ENCODE data around the gene PMFBP1. TPM values are rescaled to one million over a fixed set of nuclear protein-coding genes. Genes with fewer than 3 reads are reported as not detected.

The PMFBP1 gene
- total RNA-seq, 1 donor from 2014 or later = 0.38 TPM

DNA sequence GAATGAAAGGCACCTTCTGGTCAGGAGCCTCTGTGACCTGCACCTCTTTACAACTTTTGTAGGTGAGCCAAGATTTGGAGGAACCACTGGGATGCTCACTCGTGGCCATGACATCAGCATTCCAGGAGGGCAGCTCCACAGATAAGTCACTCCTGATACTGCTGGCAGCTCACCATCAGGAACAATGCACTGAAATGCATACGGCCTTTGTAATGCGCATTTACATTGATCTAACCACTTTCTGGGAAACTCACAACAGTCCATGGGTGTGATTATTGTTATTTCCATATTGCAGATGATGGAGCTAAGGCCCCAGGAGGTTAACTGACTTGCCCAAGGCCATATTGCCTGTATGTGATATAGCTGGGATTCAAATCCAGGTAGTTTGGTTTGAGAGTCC, 34.3 kb upstream of the PMFBP1 start:
- Mint-ChIP-seq H3K36me3 (ENCODE audit: low read depth, unreplicated experiment) (no peaks in the 10 kb centered on the region), H3K27me3 (ENCODE audit: unreplicated experiment) (peaks cover 2% of the 10 kb centered on the region), H3K27ac (ENCODE audit: unreplicated experiment) (no peak overlapping the region), H3K4me1 (ENCODE audit: unreplicated experiment) (peaks cover 5% of the 10 kb centered on the region), H3K9me3 (ENCODE audit: unreplicated experiment) (no peaks in the 10 kb centered on the region), H3K4me3 (ENCODE audit: unreplicated experiment) (no peak overlapping the region)
- DNase-seq (ENCODE audit: low spot score) = no peak
- TF ChIP-seq, protein P1, sequence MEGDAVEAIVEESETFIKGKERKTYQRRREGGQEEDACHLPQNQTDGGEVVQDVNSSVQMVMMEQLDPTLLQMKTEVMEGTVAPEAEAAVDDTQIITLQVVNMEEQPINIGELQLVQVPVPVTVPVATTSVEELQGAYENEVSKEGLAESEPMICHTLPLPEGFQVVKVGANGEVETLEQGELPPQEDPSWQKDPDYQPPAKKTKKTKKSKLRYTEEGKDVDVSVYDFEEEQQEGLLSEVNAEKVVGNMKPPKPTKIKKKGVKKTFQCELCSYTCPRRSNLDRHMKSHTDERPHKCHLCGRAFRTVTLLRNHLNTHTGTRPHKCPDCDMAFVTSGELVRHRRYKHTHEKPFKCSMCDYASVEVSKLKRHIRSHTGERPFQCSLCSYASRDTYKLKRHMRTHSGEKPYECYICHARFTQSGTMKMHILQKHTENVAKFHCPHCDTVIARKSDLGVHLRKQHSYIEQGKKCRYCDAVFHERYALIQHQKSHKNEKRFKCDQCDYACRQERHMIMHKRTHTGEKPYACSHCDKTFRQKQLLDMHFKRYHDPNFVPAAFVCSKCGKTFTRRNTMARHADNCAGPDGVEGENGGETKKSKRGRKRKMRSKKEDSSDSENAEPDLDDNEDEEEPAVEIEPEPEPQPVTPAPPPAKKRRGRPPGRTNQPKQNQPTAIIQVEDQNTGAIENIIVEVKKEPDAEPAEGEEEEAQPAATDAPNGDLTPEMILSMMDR (IDR thresholded peaks at IDR 0.05; ENCODE audit: unreplicated experiment) = no peak

DNA sequence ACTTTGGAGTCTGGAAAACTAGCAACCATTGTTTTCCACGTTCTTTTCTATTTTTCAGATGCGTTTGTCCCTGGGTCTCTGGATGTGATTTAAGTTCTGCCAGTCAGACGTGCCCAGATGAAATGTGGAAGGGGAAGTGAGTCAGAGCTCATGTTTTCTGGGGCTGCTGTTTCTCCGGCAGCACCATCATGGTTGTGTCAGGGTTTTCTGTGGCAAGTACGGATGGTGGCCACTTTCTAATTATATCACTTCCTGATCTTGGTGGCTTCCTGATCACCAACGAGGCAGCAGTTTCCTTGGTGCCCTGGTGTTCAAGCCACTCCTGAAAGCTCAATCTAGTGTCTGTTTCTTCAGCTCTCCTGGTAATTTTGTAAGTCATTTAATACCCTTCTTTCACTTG, 31.4 kb upstream of the PMFBP1 start:
- Mint-ChIP-seq H3K27me3 (ENCODE audit: unreplicated experiment) (peaks cover 2% of the 10 kb centered on the region), H3K4me1 (ENCODE audit: unreplicated experiment) (peaks cover 5% of the 10 kb centered on the region), H3K9me3 (ENCODE audit: unreplicated experiment) (no peaks in the 10 kb centered on the region), H3K27ac (ENCODE audit: unreplicated experiment) (no peak overlapping the region), H3K4me3 (ENCODE audit: unreplicated experiment) (no peak overlapping the region), H3K36me3 (ENCODE audit: low read depth, unreplicated experiment) (no peaks in the 10 kb centered on the region)
- DNase-seq (ENCODE audit: low spot score) = no peak
- TF ChIP-seq, protein P1 (IDR thresholded peaks at IDR 0.05; ENCODE audit: unreplicated experiment) = no peak

DNA sequence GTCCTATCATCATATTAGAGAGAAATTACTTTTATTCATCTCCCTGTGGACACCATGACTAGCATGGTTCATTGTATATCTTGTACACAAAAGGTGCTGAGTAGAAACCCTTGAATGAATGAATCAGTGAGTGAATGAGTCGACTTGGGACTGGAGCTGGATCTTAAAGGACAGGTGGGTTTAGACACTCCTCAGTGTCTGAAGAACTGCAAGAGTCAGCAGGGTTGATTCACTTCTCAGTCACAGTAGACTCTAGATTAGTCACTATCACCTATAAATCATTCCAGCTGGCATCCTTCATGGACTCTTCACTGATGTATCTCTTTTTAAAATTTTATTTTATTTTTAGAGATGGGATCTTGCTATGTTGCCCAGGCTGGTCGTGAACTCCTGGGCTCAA, 30.1 kb upstream of the PMFBP1 start:
- TF ChIP-seq, protein P1 (IDR thresholded peaks at IDR 0.05; ENCODE audit: unreplicated experiment) = no peak
- DNase-seq (ENCODE audit: low spot score) = no peak
- peaks cover 2% of the 10 kb centered on the region for H3K27me3 Mint-ChIP-seq (ENCODE audit: unreplicated experiment)
- H3K4me1 Mint-ChIP-seq (ENCODE audit: unreplicated experiment) = peaks cover 5% of the 10 kb centered on the region
- H3K4me3 Mint-ChIP-seq (ENCODE audit: unreplicated experiment) = no peak overlapping the region
- H3K9me3 Mint-ChIP-seq (ENCODE audit: unreplicated experiment) = no peaks in the 10 kb centered on the region
- H3K27ac Mint-ChIP-seq (ENCODE audit: unreplicated experiment) = no peak overlapping the region
- no peaks in the 10 kb centered on the region for H3K36me3 Mint-ChIP-seq (ENCODE audit: low read depth, unreplicated experiment)

DNA sequence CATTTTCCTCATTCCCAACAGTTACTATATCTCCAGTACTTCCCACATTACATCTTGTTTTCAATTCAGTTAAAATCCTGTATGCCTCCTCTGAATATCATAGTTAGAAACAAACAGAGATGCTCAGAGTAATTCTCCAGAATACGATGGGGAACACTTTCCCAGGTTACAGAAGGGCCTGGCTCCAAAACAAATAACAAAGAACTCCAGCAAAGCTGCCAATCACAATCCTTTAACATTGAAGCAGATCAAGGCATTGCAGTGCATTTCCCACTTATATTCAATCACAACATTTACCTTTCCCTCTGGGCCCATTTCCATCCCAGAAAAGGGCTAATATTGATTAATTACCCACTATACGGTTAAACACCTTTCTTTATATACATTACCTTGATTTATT, 29.4 kb upstream of the PMFBP1 start:
- no peaks in the 10 kb centered on the region for H3K9me3 Mint-ChIP-seq (ENCODE audit: unreplicated experiment)
- H3K27me3 Mint-ChIP-seq (ENCODE audit: unreplicated experiment) = peaks cover 2% of the 10 kb centered on the region
- H3K4me1 Mint-ChIP-seq (ENCODE audit: unreplicated experiment) = peaks cover 5% of the 10 kb centered on the region
- H3K27ac Mint-ChIP-seq (ENCODE audit: unreplicated experiment) = no peak overlapping the region
- TF ChIP-seq, protein P1 (IDR thresholded peaks at IDR 0.05; ENCODE audit: unreplicated experiment) = no peak
- H3K4me3 Mint-ChIP-seq (ENCODE audit: unreplicated experiment) = no peak overlapping the region
- no peak for DNase-seq (ENCODE audit: low spot score)
- H3K36me3 Mint-ChIP-seq (ENCODE audit: low read depth, unreplicated experiment) = no peaks in the 10 kb centered on the region

DNA sequence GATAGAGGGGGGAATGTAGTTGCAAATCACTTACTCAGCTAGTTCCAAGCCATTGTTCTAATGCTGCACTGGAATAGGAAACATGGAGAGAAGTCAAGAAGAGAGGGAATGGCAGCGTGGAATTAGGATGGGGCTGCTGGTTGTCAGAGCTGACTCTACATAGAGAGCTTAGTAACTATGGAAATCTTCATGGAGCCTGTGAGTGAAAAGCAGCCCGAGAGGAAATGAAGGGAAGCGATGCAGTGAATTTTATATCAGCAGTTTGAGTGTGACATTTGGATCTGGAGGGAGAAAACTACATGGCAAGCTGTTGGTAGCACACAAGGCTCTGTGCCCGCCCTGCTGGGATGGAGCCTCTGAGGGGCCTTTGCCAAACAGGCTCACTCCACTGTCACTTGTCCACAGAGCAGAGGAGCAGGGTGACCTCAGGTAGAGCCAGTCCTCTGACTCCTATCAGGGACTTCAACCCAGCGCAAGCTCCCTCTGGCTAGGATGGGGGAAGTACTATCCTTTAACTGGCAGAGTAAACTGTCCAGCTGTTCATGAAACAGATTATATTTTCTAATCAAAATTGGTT, 27.9 kb upstream of the PMFBP1 start:
- DNase-seq (ENCODE audit: low spot score) = no peak
- H3K36me3 Mint-ChIP-seq (ENCODE audit: low read depth, unreplicated experiment) = no peaks in the 10 kb centered on the region
- H3K27me3 Mint-ChIP-seq (ENCODE audit: unreplicated experiment) = peaks cover 5% of the 10 kb centered on the region
- H3K4me3 Mint-ChIP-seq (ENCODE audit: unreplicated experiment) = no peak overlapping the region
- no peaks in the 10 kb centered on the region for H3K9me3 Mint-ChIP-seq (ENCODE audit: unreplicated experiment)
- no peak overlapping the region for H3K27ac Mint-ChIP-seq (ENCODE audit: unreplicated experiment)
- H3K4me1 Mint-ChIP-seq (ENCODE audit: unreplicated experiment) = peaks cover 5% of the 10 kb centered on the region
- TF ChIP-seq, protein P1 (IDR thresholded peaks at IDR 0.05; ENCODE audit: unreplicated experiment) = no peak
